Measurements from ENCODE around the gene MRC1.

MRC1 gene

DNA sequence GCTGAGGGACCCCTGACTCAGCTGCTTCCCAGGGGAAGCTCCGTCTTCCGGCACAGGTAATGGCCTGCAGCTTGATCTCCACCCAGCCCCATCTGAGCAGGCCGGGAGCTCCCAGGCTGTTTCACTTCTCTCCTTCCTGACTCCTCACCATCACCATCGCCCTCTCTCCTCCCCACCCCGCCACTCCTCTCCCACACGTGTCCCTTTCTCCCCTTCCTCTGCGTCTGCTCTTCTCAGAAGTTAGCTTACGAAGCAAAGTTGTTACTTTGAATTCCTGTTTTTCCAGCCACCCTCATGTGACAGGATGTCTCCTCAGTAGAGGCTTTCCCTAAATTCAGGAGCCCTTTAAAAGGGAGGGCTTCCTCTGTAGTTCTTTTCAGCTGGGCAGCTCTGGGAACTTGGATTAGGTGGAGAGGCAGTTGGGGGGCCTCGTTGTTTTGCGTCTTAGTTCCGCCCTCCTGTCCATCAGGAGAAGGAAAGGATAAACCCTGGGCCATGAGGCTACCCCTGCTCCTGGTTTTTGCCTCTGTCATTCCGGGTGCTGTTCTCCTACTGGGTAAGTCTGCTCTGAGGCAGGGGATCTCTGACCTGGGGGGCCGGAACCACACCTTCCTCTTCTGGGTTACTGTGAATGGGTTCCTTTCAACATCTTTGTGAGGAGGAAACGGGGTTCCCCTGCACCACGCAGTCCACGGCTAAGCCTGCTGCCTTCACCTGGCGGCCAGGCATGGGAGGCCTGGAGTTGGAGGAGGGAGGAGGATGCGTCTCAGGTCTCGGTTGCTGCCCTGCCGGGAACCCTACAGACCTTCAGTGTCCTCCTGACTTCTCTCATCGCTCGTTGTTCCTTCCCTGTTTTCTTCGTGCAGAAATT is at the start of gene MRC1:
MRC1 (plus strand) TSS at position 378 of the 871 bp plus-strand sequence; CDS start at position 496, 118 bp downstream.
- DNase-seq = no peak

DNA sequence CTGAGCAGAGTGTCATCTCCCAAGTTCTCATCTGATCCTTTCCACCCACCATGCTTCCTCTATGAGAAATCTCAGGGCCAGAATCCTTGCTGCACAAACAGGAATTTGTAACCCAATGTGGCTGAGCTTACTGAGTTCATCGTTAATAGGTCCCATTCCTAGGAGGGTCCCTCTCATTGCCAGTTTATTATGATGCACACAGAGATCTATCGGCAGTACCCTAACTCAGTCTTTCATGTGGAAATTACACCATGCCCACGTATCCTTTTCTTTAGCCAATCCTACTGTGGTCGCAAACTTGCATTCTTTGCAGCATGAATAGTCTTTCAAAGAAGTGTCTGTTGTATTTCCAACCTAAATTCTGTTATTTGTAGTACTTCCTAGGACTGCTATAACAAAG is 45.0 kb upstream of the MRC1 start:
- no peak for DNase-seq

DNA sequence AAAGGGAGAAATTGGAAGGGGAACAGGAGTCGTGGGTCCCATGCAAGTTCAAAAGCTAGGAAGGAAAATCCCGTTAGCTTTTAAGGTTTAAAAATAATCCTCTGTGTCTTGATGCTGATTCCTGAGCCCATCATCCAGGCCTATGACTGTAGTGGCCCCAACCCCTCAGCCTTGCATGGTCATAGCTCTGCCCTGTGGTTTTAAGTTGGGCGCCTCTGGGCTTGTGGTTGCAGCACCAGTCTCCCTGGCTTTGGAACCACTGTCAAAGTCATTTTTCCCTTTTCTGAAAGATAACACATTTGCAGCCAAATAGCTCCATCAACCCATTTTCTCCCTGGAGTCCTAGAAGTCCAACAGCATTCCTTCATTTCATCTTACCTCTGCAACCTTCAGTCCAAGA is 43.5 kb upstream of the MRC1 start:
- DNase-seq = no peak

DNA sequence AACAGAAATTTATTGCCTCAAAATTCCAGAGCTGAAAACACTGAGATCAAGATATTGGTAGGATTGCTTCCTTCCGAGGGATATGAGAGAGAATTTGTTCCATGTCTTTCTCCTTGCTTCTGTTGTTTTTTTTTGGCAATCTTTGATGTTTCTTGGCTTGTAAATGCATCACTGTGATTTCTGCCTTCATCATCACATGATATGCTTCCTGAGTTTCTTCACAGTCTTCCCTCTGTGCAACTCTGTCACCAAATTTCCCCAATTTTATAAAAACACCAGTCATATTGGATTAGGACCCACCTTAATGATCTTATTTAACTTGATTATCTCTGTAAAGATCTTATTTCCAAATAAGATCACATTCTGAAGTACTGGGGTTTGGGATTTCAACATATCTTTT is 42.4 kb upstream of the MRC1 start:
- DNase-seq = no peak

DNA sequence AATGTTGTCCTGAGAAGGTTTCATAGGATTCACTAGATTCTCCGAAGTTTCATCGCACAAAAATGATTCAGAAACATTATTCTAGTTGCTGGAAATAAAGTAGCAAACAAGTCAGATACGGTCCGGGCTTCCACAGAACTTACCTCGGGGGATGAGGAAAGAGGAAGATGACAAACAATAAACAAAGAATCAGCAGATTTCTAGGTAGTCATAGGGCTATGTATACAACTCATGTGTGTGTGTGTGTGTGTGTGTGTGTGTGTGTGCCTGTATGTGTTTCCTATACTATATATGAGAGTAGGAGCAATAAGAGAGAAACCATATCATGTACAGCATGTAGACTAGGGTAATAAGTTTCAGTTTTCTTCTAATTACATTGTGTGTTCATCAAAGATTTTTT is 40.7 kb upstream of the MRC1 start:
- no peak for DNase-seq

DNA sequence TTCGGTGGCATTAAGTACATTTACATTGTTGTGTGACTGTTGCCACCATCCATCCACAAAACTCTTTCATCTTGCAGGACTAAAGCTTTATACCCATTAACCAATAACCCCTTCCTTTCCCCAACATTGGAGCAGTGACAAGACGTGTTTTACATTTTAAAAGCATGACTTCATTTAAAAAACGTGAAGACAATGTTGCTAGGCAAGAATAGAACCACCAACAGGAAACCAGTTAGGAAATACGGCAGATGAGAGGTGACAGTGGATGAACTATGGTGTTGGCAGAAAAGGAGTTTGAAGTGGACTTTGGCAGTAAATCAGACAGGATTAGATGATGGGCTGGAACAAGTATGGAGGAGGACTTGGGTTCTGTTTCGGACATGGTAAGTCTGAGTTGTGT is 40.2 kb upstream of the MRC1 start:
- DNase-seq = peak; percentile 83

DNA sequence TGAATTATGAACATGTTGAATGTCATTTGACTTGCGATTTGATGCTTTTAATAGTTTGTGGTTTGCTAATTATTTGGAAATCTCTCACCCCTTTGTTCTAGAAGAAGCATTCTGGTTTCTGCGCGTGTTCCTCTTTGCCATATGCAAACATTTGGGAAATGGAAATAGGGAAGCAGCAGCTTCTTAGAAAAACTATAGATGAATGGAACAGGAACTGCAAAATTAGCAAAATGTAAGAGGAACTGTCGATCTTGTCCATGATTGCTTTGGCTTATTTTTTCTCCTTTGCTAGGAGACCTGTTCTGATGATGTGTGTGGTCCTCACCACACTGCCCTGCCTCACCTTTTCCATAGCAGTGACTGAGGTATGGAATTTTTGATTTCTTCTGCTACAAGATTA is 38.1 kb upstream of the MRC1 start:
- no peak for DNase-seq

DNA sequence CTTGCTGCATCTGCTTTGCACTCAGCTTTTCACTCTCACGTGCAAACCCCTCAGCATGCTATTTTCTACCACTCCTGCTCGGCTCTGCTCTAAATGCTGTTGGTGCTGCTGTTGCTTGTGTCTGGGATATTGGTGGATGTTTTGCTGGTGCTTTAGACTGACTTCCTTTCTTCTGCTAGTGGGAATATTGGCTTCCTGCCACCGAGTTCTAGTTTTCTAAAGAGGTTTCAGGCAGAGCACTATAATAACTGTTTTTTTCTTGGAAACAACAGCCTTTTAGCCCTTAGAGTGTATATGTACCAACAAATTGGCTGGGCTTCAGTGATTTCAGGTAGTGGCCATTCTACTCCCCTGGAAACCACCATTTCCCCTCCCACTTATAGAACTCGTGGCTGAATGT is 29.4 kb upstream of the MRC1 start:
- DNase-seq = no peak

DNA sequence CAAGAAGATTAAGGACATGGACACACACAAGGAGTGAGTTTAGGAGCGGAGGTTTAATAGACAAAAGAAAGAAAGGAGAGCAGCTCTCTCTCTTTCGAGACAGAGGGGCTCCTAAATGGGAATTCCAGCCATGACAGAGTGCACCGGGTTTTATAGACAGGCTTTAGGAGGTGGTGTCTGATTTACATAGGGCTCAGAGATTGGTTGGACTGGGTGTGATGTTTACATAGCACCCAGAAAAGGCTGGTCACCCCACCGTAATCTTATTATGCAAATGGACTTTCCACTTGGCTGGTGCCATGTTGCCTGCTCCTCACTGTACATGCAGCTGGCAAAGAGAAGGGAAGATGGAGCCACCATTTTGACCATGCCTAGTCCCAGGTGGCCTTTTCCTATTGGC is 28.4 kb upstream of the MRC1 start:
- no peak for DNase-seq

DNA sequence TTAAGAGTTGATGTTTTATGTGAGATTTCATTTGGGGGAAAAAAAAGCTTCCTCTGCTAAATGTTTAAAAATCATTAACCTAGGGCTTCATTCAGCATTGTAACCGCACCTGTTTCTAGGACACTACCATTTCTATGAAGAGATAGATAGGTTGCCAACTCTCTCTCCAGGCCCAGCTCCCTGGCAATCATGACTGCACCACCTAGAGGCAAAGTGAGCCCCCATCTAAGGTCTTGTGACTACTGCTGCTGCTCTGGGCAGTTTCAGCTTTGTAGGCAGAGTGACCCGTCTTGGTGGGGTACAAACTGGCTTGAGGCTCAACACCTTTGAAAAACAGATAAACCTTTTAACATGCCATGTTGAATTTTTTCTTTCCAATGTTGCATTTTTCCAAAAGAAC is 27.3 kb upstream of the MRC1 start:
- no peak for DNase-seq

DNA sequence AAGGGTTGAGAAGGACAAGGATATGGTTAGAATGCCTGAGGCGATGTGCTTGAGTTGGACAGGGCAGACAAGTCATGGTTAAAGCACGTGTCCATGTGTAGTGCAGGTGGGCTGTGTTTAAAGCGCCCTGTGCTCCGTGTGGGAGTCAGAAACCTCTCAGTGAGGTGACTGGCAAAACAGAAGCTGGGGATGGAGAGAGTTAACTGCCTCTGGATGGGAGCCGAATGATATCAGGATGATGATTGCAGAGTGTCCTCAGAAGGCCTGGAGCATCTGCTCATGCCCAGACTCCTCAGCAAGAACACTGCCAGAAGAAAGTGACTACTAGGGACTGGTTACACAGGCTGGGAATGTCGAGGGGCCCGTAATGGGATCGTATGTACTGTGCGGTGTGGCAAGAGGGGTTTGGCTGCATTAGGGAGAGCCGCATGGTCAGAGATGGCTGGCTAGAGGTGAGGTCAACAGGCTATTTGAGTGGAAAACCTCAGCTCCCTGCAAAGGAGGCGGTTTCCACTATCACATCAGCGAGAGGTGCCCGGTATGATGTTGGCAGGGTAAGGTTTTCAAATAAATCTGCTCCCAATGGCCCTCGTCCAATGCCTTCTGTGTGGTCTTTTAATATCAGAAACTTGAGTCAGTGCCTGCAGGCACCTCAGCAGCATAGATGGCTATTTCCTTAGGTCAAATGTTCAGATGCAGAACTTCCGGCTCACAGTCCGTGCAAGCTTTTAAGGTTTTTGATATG is 26.1 kb upstream of the MRC1 start:
- DNase-seq = peak; percentile 93

DNA sequence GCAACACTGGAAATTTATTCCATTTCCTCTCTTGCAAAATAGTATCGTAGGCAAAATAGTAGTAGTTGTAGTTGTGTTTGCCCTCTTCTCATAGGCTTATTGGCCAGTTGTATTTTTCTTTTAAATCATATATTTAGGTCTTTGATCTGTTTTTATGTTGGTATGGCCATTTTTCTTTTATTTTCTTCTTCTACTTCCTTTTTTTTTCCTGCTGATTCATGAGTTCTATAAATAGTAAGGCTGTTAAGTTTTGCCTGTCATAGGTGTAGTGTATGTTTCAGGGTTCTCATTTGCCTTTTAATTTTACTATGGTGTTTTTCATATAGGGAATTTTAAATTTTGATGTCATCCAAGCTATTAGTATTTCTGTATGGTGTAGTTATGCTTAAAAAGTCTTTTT is 25.4 kb upstream of the MRC1 start:
- DNase-seq = no peak

DNA sequence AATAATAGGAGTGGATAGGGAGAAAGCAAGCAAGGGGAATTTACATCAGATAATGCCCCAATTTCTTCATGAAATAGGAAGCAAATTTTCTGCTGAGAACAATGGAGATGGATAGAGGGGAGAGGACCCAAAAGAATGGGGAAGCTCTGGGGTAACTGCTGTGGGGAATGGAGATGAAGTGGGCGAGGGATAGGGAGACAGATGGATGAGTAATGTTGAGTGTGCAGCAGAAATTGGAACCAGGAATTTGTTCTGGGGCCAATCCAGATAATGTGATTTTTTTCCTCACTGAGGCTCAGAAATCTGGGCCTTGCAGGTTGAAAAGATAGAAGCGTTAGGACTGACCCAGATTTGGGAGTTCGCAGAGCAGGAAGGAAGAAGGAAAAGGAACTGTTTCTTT is 24.5 kb upstream of the MRC1 start:
- peak; percentile 77 for DNase-seq

DNA sequence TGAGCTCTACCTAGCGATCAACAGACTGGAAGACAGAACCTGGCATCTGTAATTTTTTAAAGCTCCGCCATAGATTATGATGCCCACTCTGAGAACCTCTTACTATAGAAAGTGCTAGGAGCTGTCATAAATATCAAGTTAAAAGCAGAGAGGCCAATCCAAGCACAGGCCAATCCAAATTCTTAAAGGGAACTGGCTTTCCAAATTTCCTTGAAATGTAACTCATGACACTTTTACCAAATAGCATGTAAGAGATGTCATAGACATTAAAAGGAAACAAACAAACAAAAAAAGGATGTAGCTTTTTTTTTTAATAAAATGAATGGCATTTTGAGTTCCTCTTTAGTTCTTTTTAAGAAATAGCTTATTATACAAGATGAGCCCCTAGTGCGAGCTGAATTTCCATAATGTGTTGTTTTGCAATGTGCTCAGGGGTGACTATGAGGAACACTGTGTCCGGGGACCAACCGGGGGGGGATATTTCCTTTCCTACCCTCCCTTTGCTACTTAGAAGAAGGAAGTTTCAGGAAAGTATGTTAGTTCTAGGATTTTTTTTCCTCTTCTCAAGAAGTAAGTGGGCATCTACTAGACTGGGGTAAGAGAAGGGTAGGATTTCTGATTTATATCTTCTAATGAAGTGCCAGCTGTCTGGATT is 23.7 kb upstream of the MRC1 start:
- DNase-seq = no peak

DNA sequence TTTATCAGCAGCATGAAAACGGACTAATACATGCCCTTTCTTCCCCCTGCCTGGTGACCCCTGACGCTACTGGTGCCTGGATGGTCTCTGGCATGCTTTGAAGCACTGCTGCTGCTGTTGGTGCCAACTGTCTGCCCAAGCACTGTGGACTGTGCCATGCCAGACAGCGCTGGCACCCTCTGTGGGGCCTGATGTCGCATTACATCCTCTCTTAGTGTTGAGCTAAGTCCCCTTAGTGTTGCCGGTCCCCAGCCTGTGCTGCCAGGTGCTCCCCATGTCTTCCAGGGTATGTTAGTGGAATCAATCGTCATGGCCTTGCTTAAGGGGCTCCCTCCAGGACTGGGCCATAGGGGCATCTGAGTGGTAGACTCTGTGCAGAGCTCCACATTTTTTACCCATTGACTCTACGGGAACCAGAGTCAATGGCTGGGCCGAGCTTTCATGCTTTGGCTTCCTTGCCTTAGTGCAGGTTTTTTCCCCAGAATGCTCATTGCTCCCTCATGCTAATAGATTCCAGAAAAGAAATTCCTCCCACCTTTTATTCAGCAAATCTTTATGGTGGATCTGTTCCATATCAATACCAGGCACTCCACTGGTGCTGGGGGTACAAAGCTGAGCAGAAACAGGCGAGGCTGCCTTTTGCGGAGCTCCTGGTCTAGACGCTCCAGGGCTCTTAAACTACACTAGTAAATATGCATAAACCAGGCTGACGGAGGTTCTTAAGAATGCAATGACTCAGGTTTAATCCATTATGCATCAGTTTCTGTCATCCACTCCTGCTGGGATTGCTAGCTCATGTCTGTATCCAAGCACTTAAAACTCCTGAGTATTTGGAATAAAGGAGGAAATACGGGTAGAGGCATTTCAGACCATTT is 21.8 kb upstream of the MRC1 start:
- peak; percentile 96 for DNase-seq

DNA sequence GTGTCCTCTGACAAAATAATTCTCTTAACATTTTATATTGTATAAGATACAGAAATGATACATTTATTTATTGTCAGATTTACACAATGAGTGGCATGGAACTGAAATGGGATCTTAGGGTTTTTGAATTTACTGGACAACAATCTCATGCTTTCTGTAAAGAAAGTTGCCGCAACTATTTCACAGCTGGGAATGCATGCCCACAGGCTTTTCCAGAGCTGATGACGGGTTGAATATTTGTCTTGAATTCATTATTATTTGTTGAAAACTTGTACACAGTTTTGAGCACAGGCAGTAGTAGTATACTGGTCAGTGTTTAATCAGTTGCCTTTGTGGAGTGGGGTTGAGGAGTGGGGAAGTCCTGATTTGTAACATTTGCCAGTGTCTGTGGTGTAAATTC is 20.5 kb upstream of the MRC1 start:
- DNase-seq = no peak

DNA sequence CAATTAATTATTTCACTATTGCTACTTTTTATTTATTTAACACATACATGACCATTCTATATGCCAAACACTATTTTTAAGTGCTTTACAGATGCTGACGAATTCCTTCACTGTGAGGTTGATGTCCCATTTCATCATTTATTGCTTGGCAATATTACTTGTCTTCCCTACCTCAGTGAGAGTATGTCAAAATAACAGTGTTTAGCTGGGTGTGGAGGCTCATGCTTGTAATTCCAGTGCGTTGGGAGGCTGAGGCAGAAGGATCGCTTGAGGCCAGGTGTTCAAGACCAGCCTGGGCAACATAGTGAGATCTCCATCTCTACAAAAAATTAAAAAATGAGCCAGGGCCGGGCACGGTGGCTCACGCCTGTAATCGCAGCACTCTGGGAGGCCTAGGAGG is 19.8 kb upstream of the MRC1 start:
- DNase-seq = no peak

DNA sequence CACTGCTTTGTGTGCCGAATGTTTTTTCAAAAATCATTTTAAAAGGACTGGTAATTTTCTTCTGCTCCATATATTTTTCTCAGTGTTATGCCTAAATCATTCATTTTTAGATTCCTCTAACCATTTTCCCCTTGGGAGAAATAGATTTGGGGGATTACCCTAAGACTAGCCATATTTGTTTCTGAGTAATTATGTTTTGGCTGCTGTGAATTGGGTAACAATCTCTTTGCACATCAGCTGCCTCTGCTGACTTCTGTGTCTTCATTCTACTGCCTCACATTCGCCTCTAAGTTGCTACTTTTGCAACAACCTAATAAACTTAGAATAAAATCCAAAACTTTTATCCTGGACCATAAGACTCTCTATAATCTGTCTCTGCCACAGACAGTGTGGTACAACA is 18.5 kb upstream of the MRC1 start:
- no peak for DNase-seq

DNA sequence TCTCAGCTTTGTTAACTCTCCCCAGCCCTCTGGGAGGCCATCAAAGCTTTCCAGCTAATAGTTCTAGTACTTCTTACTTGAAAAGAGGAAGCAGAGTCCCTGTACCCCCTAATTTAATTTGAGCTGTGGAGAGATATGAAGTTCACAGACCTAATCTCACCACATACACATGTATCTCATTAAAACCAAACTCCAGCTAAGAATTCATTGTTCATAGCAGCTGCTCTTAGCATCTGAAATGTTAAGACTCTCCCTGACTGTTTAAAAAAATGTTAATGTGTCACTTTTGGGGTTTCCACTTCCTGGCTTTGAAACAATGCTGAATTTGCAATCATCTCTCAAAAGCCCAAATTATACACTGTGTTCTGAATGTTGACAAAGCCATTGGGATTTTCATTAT is 16.2 kb upstream of the MRC1 start:
- DNase-seq = no peak

DNA sequence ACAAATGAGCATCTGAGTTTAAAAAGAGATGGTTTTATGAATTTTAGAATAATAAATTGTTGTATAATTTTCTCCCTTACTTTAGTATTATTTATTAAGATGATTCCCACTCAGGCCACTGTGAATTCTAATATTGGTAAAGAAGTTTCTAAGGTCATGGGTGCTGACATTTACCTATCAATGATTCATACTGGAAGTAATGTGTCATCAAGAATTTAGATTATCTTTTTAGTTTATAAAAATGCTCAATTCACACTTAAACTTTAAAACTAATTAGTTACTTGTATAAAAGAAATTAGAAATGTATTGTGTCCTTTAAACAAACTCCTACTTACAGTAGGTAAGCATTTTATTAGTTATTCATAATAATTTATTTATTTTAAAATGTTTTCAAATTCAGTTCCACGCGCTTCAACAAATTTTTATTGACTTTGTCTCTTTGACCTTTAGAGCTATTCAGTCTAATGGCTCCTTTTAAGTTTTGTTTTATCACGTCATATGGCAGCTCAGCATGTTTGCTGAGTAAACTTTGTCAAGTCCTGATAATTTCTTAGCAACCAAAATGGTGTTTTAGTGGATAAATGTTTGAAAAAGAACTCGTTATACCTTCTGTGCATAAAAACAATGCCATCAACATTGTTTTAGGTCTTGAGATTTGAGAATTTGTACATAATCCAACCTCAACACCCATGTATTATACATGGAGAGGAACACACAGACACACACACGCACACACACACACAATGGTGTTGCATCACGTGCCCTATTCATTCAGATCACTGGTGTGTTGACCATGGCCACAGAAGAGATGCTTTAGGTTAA is 15.1 kb upstream of the MRC1 start:
- DNase-seq = no peak

DNA sequence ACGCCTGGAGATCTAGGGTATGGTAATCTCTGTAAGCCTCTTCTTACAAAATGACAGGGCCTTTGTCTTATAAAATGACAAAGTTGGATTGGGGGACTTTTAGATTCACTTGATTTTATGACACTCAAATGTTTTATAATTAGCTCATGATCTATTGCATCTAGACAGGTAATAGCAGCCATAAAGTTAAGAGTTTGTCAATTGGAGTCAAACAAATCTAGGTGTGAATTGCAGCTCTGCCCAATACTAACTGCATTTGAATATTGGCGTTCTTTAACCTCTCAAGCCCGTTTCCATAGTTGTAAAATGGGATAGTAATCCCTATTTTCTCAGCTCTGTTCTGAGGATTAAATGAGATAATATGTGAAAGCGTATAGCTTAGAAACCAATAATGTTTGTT is 14.1 kb upstream of the MRC1 start:
- DNase-seq = no peak

Data from EL (cell line).